Activated T-cell treated with anti-CD3 and anti-CD28 coated beads for 24 hours (primary cell): Measurements from ENCODE around the gene SOX9.

Experiments used
- DNase-seq: peaks from one replicate; pipeline ENCODE4 v3.0.0-alpha.2; 2020; ENCODE audit warnings: low read depth

Gene SOX9

GRCh38 chr17:72120642-72121163 is at the start of gene SOX9:
SOX9 (plus strand) TSS chr17:72121020; CDS start chr17:72121392, 372 bp downstream.
- no peak for DNase-seq

- no peak for DNase-seq
Measured at GRCh38 chr17:72071330-72071729, 49.5 kb upstream of the SOX9 start.

GRCh38 chr17:72075995-72076677 is 44.7 kb upstream of the SOX9 start:
- DNase-seq = no peak

DNA sequence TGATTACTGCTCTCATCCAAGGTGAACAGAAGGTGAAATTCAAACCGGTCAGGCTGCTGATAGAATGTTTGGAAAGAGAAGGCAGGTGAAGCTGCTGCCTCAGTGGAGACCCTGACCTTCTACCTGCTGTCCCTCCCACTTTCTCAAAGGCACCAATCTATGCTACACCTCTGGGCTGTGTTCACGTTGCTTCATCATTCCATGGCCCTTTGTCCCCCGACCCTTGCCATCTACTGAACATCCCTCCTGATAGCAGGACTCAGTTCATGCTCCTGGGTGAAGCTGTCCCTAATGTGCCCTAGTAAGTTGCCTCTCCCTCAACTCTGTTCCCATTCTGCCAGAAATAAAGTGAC is 44.2 kb upstream of the SOX9 start:
- no peak for DNase-seq

GRCh38 chr17:72077326-72077960 is 43.4 kb upstream of the SOX9 start:
- no peak for DNase-seq

DNA sequence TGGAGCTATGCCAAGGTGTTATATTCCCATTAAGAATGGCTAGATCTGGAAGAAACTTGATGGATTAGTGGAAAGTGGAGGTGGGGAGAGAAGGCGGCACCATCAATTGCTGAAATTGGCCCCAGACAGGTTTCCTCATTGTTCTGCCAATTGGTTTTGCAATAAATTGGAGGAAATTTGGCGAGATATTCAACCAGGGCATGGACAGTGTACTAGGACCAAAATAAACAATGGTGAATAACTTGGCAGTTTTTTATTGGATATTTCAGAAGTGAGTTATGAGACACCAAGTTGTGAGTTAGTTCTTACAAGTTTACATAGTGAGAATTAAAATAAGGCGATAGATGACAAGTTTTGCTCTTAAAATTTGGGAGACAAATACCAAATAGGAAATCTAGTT is 41.1 kb upstream of the SOX9 start:
- no peak for DNase-seq

DNA sequence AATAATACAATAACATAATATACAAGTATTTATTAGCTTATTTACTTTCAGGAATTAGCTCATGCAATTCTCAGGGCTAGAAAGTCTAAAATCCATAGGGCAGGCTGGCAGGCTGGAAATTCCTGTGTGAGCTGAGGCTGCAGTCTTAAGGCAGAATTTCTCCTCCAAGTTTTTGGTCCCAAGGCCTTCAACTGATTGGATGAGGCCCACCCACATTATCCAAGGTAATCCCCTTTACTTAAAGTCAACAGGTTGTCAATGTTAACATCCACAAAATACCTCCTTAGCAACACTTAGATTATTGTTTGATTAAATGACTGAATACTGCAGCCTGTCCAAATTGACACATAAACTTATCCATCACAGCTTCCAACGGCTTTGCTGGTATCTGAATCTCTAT is 32.9 kb upstream of the SOX9 start:
- DNase-seq = no peak

DNA sequence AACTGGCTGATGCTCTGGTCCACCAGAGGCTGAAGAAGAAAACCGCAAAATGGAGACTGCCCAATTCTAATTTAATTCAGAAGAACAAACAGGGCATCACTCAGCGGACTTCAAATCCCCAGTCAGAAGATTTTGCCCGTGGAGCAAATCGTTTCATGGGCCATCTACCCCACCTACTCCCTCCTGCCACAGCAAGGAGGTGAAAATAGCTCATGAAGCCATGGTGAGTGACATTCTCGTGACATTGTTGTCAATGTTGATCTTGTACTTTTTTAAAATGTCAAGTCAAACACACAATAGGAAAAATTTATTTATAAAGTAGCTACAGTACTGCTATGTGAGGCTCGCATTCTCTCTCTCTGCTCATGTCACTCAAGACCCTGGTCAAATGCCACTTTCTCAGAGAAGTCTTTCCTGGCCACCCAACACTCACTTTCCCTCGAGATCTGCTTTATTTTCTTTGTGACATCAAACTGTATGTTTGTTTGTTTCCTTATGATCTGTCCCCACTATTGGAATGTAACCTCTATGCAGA is 31.3 kb upstream of the SOX9 start:
- no peak for DNase-seq

DNA sequence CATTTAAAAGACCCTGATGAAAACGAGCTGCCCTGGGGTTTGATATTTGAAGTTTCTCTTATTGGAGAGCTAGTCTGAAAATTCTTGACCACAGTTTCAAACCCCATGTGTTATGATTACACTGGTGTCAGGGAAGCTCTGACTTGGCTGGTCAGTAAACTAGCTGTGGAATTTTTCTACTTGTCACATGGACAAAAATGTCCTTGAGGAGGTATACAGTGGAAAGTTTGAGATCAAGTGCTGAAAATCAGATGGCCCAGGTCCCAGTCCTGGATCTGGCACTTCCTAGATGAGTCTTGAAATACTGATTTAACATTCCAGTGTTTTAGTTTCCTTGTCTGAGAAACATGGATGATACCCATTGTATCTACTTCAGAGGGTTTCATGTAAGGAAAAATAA is 30.7 kb upstream of the SOX9 start:
- no peak for DNase-seq

GRCh38 chr17:72092710-72093322 is 28.0 kb upstream of the SOX9 start:
- no peak for DNase-seq

DNA sequence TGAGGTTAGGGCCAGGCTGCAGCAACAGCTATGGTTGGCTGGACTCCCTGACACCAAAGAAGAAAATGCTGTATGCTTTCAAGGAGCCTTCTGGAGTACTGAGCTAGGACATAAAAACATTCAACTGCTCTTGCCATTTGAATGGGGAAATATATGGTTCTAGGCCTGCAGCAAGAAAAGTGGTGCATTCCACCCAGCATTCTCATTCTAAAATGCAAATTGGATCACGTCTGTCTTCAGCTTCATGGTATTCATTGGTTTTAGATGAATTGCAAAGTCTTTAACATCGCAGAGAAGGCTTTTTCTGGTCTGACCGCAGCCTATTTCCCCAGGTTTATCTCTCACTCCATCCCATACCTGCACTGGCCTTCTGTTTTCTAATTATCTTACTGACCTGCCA is 27.1 kb upstream of the SOX9 start:
- no peak for DNase-seq

DNA sequence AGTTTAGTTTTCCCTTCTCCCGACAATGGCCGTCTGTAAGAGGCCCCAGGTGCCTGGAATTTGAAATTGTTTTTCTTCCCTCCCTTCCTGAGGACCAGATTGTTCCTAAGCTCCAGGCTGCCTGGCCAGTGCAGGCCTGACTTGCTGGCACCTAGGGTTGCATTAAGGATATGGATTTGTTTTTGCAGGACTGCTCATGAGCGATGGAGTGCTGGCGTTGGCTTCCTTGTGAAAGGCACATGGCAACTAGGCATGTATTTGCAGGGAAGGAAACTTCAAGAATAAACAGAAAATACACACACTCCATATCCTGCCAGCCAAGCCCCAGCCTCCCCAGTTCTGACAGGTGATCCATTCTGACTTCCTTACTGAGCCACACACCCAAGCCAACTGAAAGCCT is 25.5 kb upstream of the SOX9 start:
- DNase-seq = no peak

- no peak for DNase-seq
Measured at GRCh38 chr17:72097144-72097543, 23.7 kb upstream of the SOX9 start.

DNA sequence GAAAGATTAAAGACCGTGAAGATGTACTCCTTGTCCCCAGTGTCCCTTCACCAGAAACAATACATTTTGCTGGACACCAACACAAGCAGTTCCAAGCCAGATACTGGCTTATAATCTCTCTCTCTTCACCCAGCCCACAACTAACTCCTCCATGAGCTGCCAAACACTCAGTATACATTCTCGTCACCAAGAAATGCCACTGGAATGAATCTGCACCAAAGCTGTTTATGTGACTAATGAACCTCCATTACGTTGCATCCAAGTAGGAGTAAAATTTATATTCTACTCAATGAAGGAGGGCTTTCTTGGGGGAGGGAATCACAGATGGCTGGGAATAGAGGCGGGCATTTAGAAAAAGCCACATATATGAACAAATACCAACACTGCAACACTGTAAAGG is 20.9 kb upstream of the SOX9 start:
- no peak for DNase-seq

- DNase-seq = no peak
Measured at GRCh38 chr17:72100470-72100869, 20.4 kb upstream of the SOX9 start.

DNA sequence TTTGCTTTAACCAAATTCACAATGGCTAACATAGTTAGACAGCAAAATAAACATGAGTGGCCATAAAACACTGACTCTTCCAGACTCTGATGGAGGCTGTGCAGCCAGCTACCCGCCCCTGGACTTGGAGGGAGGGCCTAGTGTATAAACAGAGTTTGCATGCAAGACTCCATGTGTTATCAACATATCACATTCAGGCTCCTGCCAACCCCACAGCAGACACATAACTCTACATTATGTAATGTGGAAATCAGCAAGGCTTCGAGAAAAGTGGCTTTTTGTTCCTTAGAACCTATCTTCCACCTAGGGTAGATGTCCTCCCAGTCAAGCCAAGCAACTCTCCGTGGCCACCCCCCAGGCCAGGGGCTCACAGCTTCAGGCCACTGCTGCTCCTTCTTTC is 19.3 kb upstream of the SOX9 start:
- DNase-seq = no peak

DNA sequence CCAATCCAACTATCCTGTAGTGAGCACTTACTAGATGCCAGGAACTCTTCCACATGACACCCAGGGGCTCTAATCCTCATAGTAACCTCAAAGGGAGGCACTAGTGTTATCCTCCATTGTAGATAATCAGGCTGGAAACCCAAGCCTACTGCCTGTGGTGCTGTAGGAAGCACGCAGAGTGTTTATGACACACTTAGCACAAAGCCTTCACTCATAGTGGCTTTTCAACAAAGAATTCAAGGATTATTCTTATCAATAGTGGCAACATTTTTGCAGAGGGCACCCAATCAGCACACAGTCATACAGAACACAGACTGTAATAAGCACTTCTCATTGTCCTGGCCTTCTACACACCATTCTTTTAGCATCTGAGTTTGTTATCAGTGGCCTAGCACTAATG is 18.5 kb upstream of the SOX9 start:
- DNase-seq = no peak

DNA sequence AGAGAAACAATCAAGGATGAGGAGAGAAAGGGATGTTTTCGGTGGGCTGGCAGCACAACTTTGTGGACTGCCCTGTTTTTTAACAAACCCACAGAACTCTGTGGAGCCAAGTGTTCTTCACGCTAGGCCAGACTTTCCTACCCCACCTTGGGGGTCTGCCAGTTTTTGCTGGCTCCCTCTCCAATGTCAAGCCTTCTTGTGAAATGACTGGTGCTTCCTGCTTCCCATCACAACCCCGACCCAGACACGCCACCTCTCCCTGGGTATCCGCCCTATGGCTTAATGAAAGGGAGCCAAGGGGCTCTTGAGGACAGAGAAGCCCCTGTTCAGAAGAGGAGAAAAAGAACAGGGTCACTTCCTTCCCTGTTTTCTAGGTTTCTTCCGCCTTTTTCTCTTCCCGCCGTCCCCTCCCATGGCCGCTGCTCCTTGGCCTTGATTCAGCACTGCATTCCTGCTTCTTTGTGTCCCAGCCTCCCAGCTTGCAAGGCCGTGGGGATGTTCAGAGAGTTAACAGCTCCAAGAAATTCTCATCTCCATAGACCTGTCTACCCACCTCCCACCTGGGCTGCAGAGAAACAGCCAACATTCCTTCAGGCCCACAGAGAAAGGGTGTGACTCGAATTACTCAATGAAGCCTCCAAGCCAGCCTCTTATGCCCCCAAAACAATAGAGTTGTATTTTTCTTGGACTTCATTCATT is 16.5 kb upstream of the SOX9 start:
- DNase-seq = no peak

DNA sequence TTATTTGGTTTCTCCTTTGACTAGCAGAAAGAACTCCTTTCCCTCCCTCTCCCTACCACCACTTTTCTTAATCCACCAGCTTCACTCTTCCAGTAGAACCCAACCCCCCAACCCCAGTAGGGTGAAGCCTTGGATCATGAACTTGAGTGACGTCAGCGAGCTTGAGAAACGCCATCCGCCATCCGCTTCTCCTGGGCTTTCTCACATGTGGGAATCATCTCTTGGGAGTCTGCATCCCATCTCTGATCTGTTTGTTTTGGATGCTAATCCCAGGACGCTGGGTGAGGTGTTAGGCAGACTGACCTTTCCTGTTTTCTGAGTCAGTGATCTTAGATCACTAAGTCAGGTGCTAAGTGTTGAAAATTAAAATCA is 16.0 kb upstream of the SOX9 start:
- no peak for DNase-seq

- DNase-seq = no peak
Measured at GRCh38 chr17:72107100-72107499, 13.7 kb upstream of the SOX9 start.

- DNase-seq = no peak
Measured at GRCh38 chr17:72110231-72110941, 10.4 kb upstream of the SOX9 start.

DNA sequence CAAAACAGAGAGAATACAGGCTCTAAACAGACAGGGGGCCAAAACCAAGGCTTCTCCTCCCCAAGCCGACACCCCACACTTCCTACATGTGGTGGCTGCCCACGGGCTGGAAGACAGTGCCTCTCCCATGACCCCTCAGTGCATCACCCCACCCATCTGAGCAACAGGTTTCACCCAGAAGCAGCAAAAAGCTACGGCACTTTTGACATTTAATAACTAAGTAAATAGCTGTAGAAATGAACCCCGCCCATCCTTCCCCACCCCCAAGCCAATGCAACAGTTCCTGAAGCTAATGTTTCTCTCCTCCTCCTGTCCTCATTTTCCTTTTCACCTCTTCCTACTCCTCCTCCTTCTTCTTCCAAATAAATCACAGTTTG is 9.9 kb upstream of the SOX9 start:
- no peak for DNase-seq
